GM21381 (cell line): ENCODE measurements around the gene ANKRD28.

Experiments
- ATAC-seq: cut with Tn5 transposase; IDR thresholded peaks from one replicate; pipeline ENCODE4 v1.9.1; 2021; ENCODE audit warnings: mild to moderate bottlenecking, moderate library complexity; ENCODE audit not compliant: unreplicated experiment

The ANKRD28 gene

DNA sequence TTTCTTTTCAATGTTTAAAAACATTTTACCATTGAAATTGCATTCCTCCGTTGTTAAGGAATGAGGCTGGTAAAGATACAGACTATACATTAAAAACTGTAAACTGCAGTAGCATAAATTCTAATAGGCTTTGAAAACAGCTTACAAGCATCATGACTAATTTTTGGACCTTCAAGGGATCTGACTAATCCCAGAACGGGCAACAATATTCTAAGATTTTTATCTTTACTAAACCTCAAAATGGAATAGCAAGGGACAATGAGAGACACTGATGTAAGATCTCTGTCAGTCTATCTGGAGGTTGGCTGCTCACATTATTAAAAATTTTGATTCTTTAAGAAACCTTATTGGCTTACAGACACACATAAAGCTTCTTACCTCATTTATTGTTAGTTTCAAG lies 121.5 kb downstream of the ANKRD28 start:
- ATAC-seq, result no peak

DNA sequence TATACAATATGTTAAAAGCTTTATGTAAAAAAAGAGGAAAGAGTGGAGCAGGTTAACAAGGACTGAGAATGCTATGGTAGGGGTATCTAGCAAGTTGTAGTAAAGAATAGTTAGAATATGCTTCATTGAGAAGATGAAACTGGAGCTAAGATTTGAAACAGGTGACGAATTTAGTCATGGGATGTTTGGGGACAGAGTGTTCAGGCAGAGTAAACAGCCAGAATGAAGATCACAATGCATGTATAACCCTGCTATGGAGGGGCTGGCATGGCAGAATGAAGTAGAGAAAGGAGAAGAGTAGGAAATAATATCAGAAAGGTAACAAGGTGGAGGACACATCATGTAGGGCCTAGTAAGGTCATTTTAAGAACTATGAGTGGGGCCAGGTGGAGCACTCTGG lies 124.2 kb downstream of the ANKRD28 start:
- ATAC-seq, result no peak

DNA sequence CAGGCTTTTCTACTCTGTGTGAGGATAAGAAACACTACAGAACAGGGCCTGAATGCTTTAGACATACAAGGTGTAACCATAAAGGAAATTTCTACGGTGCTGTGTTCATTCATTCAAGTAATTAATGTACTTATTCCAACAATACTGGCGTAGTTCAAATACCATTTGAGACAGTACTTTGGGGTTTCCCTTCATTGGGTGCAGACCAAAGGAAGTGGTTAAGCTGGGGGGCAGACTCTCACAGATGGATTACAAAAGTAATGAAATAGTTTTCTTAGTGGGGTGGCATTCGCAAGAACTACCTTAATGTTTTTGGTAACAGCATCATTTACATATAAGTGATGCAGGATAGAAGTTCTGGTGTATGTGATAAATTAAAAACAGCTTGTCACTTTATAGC lies 130.3 kb downstream of the ANKRD28 start:
- no peak for ATAC-seq

DNA sequence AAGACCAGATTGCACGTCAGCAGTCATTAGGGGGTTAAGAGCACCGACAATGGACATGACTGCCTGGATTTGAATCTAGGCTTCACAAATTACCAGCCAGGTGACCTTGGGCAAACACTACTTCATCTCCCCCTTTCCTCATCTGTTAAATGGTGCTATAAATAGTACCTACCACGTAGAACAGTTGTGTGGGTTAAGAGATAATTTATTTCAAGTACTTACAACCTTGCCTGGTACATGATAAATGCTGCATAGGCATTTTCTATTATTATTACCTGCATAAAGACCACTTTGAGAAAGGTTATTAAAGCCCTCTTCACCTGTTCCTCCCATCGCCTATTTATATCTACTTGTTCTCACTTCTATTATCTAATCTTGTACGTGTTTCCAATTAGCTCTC lies 131.5 kb downstream of the ANKRD28 start:
- no peak for ATAC-seq

DNA sequence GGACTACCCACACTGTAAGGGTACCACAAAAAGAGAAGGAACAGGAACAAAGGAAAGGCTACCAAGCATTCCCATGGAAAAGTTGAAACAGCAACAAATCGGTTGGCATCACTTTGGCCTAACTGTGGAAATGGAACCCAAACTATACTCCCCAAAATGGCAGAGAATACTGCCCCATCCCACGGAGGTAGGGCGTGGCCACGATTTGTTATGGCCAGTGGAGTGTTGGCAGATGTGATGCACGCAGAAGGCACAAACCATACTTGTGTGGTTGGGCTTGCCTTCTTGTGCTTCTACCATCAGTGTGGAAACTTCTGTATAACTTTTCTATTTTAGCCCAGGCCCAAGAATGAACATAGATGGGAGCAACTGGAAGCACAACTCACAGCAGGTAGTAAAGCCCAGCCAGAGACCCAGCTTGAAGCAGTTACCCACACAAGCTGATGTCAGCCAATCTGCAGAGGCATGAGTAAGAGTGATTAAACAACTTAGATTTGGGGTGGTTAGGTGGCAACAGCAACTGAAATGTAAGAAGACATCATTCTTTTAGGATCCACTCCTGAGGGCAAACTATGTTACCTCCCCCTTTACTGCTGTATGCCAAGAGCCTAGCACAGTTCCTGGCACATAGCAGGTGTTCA lies 132.1 kb downstream of the ANKRD28 start:
- ATAC-seq, result no peak

DNA sequence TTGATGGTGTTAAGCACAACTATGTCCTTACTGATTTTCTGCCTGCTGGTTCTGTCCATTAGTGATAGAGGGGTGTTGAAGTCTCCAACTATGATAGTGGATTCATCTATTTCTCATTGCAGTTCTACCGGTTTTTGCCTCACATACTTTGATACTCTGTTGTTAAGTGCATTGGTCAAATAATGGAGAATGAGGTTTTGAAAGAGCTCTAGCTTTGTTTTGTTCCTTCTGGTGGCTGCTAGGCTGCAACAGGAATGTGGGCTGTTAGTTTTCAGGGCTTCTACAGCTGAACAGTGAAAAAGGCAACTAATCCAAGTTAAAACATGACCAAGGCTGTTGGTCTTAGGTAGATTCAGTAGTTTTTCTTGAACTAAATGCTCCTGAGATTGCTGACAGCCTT lies 133.6 kb downstream of the ANKRD28 start:
- no peak for ATAC-seq

DNA sequence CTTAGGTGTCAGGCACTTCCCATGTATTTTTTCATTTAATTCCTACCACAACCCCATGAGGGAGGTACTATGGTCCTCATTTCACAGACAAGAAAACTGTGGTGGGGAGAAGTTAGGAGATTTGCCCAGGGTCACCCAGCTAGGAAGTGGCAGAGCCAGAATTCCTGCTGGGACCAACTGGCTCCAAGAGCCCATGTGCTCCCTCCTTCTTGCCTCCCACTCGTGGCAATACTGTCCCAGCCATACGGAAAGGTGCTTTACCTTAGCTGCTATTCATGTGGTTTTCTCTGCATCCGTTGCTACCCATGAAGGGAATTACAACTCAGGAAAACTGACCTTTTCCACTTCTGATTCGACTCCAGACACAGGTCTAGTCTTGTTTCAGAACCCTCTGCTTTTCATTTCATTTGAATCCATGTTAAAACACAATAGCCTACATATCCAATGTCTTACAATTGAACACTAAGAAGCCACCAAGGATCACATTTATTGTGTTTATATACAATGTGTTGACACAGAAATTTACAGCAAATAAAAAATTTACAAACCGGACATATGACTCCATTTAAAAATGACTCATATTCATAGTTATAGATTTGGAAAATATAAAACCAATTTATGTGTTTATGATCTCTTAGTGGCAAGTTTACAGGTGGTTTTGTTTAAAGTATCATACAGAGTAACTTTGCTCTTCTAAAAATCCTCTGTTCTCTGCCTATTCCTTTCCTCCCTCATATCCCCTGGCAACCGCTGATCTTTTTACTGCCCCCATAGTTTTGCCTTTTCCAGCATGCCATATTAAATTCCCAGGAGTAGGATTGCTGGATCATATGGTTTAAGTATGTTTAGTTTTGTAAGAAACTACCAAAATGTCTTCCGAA lies 137.5 kb downstream of the ANKRD28 start:
- no peak for ATAC-seq

DNA sequence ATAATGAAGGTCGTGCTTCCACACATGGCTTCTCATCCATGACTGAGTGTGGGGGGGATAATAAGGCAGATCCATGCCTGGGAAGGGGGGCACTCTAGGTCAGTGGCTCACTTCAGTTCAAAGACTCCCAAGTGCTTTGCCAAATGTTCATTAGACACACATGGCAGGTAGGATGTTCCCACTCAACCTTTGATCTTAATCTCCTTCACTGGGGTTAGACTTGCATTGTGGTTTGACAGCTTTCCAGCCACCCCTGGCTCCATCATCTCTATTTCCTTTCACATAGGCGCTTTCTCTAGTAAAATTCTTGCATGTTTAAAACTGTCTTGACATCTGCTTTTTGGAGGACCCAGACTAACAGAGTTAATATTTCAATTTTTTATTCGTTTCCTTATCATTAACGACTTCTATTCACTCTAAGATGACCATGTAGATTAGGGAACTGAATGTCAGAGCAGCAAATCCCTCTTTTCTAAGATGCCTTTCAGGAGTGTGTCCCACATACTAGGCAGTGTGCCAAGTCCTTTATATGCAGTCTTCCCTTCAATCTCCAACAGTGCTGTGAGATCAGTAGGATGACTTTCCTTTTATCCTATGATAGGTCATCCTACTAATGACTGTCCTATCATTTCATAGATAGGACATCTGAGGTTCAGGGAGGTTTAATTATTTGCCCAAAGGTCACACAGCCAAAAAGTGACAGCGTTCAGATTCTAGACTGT lies 138.4 kb downstream of the ANKRD28 start:
- no peak for ATAC-seq

DNA sequence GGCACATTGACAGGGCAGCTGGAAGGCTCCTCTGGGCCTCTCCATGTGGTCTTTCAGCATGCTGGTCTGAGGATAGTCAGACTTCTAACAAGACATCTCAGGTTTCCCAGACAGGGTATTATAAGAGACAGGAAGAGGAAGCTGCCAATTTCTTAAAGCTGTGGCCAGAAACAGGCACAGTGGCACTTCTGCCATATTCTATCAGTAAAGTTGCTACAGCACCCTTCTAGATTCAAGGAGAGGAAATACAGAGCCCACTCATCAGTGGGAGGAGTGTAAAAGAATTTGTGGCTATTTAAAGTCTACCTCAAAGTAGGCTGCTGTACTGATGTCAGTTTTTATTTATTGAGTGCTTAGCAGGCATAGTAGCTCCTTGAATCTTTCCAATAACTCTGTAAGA lies 140.8 kb downstream of the ANKRD28 start:
- ATAC-seq, result no peak

DNA sequence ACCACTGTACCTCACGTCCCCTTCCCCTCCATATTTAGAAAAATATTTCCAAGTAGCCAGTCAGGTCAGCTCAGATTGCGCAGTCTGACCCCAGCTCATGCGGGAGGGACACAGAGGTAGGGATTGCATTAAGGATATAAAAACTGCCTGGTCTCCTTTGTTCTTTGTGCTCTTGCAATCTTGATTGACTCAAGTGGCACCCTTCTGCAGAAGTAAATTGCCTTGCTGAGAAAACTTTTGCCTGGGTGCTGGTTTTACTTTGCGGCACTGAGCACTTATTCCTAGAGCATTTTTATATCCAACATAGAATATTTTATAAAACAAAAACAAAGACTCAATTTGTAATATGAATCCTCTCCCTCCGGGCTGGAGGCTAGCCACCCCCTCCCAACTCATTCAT lies 141.4 kb downstream of the ANKRD28 start:
- no peak for ATAC-seq

DNA sequence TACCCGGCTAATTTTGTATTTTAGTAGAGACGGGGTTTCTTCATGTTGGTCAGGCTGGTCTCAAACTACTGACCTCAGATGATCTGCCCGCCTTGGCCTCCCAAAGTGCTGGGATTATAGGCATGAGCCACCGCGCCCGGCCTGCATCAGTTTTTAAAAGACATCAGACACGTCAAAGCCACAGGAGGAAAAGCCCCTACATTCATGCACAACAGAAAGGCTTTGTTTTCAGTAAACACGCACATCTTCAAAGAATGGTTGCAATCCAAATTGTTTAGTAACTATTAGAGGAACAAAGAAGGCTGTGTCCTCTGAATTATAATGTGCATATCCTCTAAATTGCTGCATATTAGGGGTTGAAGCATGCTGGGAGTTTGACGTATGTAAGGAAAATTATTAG lies 142.9 kb downstream of the ANKRD28 start:
- no peak for ATAC-seq

DNA sequence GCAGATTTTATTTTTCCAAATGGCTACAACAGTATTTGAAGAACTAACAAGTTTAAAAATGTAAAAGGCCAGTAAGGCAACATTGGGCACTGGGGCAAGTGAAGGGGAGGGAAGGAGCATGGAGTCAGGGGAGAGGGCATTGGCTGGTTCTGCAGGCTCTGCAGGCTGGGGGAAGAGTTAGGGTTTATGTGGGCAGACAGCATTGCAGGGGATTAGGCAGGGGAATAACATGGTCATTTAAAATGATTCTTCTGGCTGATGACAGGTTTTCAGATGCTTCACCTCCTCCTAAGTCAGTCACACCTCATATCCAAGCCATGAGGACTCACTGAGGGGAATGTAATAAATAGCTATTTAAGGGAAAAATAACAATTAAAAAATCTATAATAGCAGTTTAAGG lies 143.7 kb downstream of the ANKRD28 start:
- no peak for ATAC-seq

DNA sequence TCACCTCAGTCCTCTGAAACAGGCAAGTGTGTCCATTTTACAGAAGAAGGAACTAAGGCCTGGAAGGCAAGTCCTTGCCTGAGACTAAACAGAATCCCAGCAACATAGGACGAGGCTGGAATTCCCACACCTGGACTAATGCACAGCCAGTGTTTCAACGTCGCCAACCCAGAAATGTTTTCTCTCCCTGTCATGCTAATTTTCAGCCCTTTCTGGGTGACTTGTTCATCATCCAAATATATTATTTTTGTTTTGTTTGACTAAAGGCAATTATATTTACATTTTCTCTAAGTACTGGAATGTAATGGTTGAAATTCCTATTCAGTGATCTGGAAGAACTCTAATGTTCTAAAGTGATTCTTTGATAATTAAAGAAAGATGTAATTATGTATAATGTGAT lies 144.5 kb downstream of the ANKRD28 start:
- no peak for ATAC-seq

DNA sequence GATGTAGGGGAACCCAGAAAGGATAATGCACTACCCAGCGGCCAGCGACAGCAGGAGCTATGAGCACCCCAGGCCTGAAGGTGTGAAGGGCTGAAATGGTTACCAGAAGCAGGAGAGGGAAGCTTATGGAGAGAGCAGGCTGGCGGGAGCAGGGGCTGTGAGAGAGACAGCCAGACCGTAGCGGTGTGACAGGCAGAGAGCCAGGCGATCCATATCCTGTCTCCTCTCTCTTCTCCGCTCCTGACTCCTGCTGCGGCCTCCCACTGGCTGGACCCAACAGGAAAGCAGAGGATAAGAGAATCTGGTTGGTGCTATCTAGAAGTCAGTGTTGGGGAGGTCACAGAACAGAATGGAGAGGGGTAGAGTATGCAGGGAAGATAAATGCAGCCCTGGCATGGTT lies 146.4 kb downstream of the ANKRD28 start:
- no peak for ATAC-seq

DNA sequence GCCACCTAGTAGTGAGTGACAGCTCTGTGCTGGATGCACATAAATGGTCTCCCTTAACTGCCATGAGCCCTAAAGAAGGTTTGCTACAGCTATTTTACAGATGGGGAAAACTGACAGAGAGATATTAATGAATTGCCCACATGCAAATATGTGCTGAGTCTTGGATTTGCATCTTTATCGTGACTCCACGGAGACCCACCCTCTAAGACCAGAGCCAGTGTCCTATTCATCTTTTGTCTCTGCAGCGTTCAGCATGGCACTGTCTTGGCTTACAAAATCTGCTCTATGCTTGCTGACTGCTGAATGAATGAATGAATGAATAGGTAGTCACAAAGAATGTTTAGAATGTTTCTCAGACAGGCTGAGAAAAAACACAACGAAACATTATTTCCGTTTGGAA lies 147.9 kb downstream of the ANKRD28 start:
- no peak for ATAC-seq

DNA sequence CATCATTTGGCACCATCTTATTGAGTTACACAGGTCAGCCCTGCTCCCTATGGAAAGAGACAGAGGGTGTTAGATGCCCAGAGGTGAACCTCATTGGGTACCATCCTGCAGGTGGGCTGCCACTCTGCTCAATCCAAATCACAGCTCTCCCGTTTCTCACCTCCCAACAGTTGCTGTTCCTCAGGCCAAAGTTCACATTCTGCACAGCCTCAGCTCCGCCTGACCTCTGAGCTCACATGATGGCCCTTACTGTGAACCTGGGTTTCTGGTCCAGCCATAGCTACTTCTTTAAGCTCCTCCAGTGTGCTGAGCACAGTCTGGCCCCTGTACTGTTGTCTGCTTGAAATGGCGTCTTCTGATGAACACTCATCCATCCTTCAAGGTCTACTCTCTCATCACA lies 148.4 kb downstream of the ANKRD28 start:
- no peak for ATAC-seq

DNA sequence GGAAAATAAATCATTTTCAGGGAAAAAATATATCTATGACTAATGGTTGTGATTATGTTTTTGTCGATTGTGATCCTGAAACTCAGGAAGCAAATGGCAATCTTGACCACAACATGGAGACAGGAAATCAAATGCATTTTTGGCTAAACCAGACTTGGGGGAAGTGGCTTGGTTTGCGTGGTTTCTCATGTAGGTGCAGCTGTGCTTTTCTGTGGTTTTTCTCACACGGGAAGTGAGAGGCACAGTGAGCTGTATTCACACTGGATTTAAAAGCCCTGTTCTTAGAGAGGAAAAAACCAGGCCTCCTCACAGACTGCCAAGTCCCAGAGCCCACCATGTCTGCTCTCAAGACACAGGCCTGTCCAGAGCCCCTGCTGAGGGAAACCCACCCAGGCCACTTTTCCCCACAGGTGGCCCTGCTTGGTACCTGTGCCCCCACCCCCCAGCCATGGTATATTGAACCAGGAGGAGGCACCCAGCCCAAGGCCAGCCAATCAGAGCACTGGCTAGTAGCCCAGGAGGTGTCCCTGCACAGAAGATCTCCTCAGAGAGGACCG lies 150.1 kb downstream of the ANKRD28 start:
- peak; percentile 91 for ATAC-seq

DNA sequence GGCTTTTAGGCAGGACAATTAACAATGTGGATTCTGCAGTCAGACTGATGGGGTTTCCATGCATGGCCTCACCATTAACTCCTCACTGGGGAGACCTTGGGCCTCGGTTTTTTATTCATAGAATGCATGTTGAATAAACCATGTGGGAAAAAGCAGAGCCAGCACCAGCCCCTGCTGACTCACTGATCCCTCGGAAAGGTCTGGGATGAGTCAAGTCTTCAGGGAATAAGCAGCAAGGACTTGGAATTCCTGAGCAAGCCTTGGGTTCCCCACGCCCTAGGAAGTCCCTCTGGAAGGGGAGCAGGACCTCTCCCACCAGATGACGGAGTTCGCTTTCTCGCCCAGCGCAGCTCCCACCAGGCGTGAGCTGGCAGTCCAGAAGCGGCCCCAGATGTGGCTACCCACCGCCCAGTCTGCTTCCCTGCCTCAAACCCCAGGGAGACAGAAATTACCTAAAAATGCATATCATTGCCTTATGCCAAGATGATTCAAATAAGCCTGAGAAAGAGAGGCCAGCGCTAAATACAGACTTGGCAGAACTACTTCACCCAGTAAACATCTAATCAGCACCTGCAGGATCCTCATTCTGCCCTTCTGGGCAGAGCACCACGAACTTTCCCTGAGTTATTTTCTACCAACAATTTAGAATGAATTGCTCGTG lies 150.8 kb downstream of the ANKRD28 start:
- ATAC-seq, result peak; percentile 5

DNA sequence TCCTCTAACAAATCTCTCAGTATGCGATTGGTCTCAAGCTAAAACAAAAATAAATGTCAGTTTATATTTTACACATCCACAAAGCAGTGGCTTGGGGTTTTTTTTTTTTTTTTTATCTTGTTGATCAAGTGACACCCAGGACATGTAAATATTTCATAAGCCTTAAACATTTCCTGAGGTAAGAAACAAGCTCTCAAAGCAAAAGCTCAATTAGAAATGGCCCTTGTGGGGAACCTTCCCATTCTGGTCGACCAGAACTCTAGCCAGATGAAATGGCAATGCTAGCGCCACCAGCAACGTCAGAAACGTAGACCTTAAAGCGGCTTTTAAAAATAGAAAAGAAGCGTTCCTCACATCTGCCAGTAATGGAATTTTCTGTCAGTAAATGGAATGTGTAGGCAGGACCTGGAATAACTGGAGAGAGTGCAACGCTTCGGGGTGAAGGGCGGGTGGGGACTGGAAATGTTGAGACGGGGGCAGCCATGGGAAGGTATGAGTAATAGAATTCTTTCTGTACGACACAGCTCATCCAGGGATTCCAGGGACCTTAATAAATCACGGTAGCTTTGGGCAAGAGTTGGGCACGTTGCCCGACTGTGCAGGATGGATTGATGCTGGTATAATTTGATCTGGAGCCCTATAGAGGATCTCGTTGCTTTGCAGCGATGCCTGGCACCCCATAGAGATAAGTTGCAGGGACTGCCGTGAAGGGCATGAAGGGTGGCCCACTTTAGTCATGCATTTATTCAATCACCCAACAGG lies 151.9 kb downstream of the ANKRD28 start:
- ATAC-seq, result no peak

DNA sequence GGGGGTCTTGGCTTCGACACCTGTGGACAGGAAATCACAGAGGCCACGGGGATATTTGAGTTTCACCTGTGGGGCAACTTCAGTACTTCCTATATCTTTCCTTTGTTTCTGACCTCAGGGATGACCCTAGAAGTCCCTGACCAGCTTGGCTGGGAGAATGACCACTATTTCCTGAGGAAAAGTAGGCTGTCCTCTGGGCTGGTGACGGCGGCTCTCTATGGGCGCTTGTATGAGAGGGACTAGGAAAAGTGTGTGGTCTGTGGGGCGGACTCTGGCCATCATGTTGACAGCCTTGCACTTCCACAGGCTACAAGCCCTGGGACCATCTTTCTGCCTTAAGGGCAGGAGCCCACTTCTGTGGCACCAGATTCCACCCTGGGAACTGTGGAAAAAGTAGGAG lies 152.5 kb downstream of the ANKRD28 start:
- ATAC-seq, result no peak
